ENCODE data around the gene OSBPL8. TPM values are rescaled to one million over a fixed set of nuclear protein-coding genes. Genes with fewer than 3 reads are reported as not detected.
"Not testable (repeated sequence)": the region's sequence is repeated elsewhere in the genome, so short reads cannot be mapped to it uniquely, and the experiment has no call there.

The OSBPL8 gene
- total and polyA plus RNA-seq, 2 experiments from 2014 or later = 78.0 to 124 TPM

DNA sequence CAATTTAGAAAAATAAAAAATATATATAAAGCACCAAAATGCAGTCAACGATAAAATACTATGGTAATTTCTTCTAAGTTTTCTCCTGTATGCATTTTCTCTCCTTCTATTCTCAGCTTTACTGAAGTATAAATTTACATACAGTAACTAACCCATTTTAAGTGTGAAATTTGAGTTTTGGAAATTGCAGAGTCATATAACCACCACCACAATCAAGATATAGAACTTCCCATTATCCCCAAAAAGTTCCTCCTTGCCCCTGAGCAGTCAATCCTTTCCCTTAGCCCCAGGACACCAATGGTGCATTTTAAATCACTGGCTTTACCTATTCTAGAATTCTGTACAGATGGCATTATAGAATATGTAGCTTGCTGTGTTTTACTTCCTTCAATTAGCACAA lies 180.3 kb downstream of the OSBPL8 start (continued):
- TF ChIP-seq CREB1 (CRISPR knock-in tag; IDR thresholded peaks at IDR 0.05; ENCODE audit: low read depth) (no peak), POLR2AphosphoS5 (IDR thresholded peaks at IDR 0.05; ENCODE audit: low read depth) (no peak), ZNF114 (CRISPR knock-in tag; IDR thresholded peaks at IDR 0.05) (no peak), JUNB (IDR thresholded peaks at IDR 0.05; ENCODE audit: unreplicated experiment) (no peak)
- TF ChIP-seq, protein P1, sequence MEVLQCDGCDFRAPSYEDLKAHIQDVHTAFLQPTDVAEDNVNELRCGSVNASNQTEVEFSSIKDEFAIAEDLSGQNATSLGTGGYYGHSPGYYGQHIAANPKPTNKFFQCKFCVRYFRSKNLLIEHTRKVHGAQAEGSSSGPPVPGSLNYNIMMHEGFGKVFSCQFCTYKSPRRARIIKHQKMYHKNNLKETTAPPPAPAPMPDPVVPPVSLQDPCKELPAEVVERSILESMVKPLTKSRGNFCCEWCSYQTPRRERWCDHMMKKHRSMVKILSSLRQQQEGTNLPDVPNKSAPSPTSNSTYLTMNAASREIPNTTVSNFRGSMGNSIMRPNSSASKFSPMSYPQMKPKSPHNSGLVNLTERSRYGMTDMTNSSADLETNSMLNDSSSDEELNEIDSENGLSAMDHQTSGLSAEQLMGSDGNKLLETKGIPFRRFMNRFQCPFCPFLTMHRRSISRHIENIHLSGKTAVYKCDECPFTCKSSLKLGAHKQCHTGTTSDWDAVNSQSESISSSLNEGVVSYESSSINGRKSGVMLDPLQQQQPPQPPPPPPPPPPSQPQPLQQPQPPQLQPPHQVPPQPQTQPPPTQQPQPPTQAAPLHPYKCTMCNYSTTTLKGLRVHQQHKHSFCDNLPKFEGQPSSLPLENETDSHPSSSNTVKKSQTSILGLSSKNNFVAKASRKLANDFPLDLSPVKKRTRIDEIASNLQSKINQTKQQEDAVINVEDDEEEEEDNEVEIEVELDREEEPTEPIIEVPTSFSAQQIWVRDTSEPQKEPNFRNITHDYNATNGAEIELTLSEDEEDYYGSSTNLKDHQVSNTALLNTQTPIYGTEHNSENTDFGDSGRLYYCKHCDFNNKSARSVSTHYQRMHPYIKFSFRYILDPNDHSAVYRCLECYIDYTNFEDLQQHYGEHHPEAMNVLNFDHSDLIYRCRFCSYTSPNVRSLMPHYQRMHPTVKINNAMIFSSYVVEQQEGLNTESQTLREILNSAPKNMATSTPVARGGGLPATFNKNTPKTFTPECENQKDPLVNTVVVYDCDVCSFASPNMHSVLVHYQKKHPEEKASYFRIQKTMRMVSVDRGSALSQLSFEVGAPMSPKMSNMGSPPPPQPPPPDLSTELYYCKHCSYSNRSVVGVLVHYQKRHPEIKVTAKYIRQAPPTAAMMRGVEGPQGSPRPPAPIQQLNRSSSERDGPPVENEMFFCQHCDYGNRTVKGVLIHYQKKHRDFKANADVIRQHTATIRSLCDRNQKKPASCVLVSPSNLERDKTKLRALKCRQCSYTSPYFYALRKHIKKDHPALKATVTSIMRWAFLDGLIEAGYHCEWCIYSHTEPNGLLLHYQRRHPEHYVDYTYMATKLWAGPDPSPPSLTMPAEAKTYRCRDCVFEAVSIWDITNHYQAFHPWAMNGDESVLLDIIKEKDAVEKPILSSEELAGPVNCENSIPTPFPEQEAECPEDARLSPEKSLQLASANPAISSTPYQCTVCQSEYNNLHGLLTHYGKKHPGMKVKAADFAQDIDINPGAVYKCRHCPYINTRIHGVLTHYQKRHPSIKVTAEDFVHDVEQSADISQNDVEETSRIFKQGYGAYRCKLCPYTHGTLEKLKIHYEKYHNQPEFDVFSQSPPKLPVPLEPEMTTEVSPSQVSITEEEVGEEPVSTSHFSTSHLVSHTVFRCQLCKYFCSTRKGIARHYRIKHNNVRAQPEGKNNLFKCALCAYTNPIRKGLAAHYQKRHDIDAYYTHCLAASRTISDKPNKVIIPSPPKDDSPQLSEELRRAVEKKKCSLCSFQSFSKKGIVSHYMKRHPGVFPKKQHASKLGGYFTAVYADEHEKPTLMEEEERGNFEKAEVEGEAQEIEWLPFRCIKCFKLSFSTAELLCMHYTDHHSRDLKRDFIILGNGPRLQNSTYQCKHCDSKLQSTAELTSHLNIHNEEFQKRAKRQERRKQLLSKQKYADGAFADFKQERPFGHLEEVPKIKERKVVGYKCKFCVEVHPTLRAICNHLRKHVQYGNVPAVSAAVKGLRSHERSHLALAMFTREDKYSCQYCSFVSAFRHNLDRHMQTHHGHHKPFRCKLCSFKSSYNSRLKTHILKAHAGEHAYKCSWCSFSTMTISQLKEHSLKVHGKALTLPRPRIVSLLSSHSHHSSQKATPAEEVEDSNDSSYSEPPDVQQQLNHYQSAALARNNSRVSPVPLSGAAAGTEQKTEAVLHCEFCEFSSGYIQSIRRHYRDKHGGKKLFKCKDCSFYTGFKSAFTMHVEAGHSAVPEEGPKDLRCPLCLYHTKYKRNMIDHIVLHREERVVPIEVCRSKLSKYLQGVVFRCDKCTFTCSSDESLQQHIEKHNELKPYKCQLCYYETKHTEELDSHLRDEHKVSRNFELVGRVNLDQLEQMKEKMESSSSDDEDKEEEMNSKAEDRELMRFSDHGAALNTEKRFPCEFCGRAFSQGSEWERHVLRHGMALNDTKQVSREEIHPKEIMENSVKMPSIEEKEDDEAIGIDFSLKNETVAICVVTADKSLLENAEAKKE (CRISPR knock-in tag; IDR thresholded peaks at IDR 0.05) = no peak

DNA sequence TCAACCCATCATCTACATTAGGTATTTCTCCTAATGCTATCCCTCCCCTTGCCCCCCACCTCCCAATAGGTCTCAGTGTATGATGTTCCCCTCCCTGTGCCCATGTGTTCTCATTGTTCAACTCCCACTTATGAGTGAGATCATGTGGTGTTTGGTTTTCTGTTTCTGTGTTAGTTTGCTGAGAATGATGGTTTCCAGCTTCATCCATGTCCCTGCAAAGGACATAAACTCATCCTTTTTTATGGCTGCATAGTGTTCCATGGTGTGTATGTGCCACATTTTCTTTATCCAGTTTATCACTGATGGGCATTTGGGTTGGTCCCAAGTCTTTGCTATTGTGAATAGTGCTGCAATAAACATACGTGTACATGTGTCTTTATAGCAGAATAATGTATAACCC lies 182.7 kb downstream of the OSBPL8 start:
- H3K27ac ChIP-seq (ENCODE audit: low read depth); H3K27ac Mint-ChIP-seq; H3K4me3 Mint-ChIP-seq; H3K27me3 Mint-ChIP-seq (ENCODE audit: insufficient read depth, low read depth, poor library complexity); H3K9me2 ChIP-seq (ENCODE audit: insufficient read depth); H3K79me2 ChIP-seq (replicated peaks; ENCODE audit: insufficient read depth); H3K4me3 ChIP-seq; H3K27me3 ChIP-seq (ENCODE audit: insufficient read depth); H3F3A ChIP-seq (replicated peaks; ENCODE audit: low read depth); H3K36me3 ChIP-seq (ENCODE audit: insufficient read depth); H3K9me3 Mint-ChIP-seq; H2AFZ ChIP-seq; DNase-seq (ENCODE audit: low spot score); H3K4me2 ChIP-seq; H3K4me1 ChIP-seq (ENCODE audit: insufficient read depth); H3K4me1 Mint-ChIP-seq; ATAC-seq; H4K20me1 ChIP-seq (replicated peaks; ENCODE audit: insufficient read depth): not testable (repeated sequence)
- H3K36me3 Mint-ChIP-seq (ENCODE audit: low read depth) = peaks cover 16% of the 10 kb centered on the region; the same call in 2 of the 3 replicates

DNA sequence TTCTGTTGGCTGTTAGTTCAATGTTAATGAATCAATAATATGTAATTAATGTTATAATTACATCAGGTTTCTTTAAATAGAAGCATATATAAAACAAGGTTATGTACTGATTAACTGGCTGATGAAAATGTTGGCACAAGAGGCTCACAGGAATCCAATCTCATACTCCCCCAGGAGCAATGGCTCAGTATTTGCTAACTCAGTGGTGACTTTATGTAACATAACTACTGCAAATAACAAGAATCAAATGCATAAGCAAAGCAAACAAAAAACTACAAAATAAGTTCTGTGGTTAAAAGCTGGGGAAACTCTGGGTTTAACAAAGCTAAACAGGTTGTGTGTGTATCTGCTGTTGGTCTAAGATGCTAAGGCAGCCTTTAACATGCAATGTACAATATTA lies 183.6 kb downstream of the OSBPL8 start:
- Mint-ChIP-seq H3K4me1 (no peaks in the 10 kb centered on the region), H3K9me3 (no peaks in the 10 kb centered on the region), H3K27me3 (ENCODE audit: insufficient read depth, low read depth, poor library complexity) (no peaks in the 10 kb centered on the region), H3K36me3 (ENCODE audit: low read depth) (peaks cover 16% of the 10 kb centered on the region; the same call in 2 of the 3 replicates), H3K4me3 (no peak overlapping the region), H3K27ac (no peak overlapping the region)
- peaks cover 4% of the 10 kb centered on the region; the same call in 1 of the 2 replicates for H3K36me3 ChIP-seq (ENCODE audit: insufficient read depth)
- no peak for DNase-seq (ENCODE audit: low spot score)
- H3K4me3 ChIP-seq = no peak overlapping the region
- no peaks in the 10 kb centered on the region for H3K9me2 ChIP-seq (ENCODE audit: insufficient read depth)
- H3K4me2 ChIP-seq = no peak overlapping the region
- H4K20me1 ChIP-seq (replicated peaks; ENCODE audit: insufficient read depth) = no peaks in the 10 kb centered on the region
- no peaks in the 10 kb centered on the region for H3K4me1 ChIP-seq (ENCODE audit: insufficient read depth)
- H3F3A ChIP-seq (replicated peaks; ENCODE audit: low read depth) = no peaks in the 10 kb centered on the region
- H3K79me2 ChIP-seq (replicated peaks; ENCODE audit: insufficient read depth) = no peaks in the 10 kb centered on the region
- H3K27me3 ChIP-seq (ENCODE audit: insufficient read depth) = no peaks in the 10 kb centered on the region
- H2AFZ ChIP-seq = no peak overlapping the region
- no peak for ATAC-seq
- H3K27ac ChIP-seq (ENCODE audit: low read depth) = no peak overlapping the region
- no peak for TF ChIP-seq NANOG (IDR thresholded peaks at IDR 0.05; ENCODE audit: borderline replicate concordance)
- TF ChIP-seq STAT1 (IDR thresholded peaks at IDR 0.05; ENCODE audit: unreplicated experiment) = no peak
- no peak for TF ChIP-seq POLR2AphosphoS5 (IDR thresholded peaks at IDR 0.05; ENCODE audit: low read depth)
- no peak for TF ChIP-seq CREB1 (CRISPR knock-in tag; IDR thresholded peaks at IDR 0.05; ENCODE audit: low read depth)
- TF ChIP-seq JUNB (IDR thresholded peaks at IDR 0.05; ENCODE audit: unreplicated experiment) = no peak

Measured in GM23338 (cell line).